Skeletal muscle cell (primary cell): ENCODE results near the gene SLC43A1.
"Not testable (repeated sequence)": the region's sequence is repeated elsewhere in the genome, so short reads cannot be mapped to it uniquely, and the experiment has no call there.

Experiments used
- DNase-seq: peaks from one replicate; pipeline ENCODE4 v3.0.0-alpha.2; 2010; ENCODE audit warnings: low read depth
- H3K4me3 ChIP-seq: 2 replicates; pipeline ENCODE4 v1.5.1; 2011; ENCODE audit warnings: low read depth, mild to moderate bottlenecking, control low read depth, low read length, moderate library complexity

The SLC43A1 gene

GRCh38 chr11:57515332-57516060 lies at the start of gene SLC43A1:
Gene SLC43A1 (minus strand): TSS chr11:57515702. CDS start chr11:57514111, 1,591 bp downstream.
- DNase-seq = no peak
- H3K4me3 ChIP-seq = peak within 1 kb of the TSS; percentile 90

- DNase-seq = no peak
- no peak overlapping the region for H3K4me3 ChIP-seq
These were observed 47.1 kb upstream of the SLC43A1 start for GRCh38 chr11:57562596-57562995.

DNA sequence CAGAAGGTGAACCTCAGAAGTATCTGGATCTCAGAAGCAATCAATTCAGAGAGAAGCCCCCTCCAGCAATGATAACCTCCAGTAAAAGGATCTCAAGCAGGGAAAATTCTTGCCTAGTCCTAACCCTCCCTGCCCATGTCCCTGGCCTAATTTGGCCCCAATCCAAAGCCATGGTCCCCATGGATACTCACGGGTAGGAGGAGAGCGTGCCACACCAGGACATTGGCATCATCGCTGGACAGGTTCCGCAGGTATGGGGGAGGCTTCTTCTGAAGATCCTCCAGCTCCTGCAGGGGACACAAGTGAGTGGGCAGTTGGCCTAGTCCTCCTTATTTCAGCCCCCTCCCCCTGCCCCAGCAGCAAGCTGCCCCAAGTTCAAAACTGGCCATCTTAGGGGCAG lies 44.6 kb upstream of the SLC43A1 start:
- H3K4me3 ChIP-seq = no peak overlapping the region
- no peak for DNase-seq

DNA sequence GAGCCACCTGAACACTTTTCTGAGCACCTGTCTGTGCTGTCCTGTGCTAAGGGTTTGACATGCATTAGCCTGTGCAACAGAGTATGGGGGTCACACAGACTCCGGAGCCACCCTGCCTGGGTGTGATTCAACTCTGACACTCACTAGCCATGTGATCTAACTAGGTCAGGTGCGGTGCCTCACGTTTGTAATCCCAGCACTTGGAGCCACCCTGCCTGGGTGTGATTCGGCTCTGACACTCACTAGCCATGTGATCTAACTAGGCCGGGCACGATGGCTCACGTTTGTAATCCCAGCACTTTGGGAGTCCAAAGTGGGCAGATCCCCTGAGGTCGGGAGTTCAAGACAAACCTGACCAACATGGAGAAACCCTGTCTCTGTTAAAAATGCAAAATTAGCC lies 40.5 kb upstream of the SLC43A1 start:
- DNase-seq = no peak
- no peak overlapping the region for H3K4me3 ChIP-seq

GRCh38 chr11:57555393-57555792 lies 39.9 kb upstream of the SLC43A1 start:
- no peak overlapping the region for H3K4me3 ChIP-seq
- DNase-seq = no peak

DNA sequence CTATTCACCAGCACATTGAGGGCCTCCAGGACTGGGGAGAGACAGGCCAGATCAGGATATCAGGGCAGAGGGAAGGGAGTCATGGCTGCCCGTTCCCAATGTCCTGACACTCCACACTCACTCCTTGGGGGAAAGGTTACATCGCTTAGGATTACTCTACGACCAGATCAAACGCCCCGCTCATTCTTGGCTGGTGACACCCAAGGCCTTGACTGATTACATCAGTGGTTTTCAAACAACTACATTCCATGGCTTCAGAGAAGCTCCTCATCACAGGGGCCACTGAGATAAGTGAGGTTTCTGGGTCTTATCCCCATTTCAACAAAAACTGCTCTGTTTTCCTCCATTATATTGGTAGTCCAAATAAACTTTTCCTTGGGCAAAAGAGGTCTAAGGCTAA lies 37.0 kb upstream of the SLC43A1 start:
- DNase-seq = no peak
- no peak overlapping the region for H3K4me3 ChIP-seq

DNA sequence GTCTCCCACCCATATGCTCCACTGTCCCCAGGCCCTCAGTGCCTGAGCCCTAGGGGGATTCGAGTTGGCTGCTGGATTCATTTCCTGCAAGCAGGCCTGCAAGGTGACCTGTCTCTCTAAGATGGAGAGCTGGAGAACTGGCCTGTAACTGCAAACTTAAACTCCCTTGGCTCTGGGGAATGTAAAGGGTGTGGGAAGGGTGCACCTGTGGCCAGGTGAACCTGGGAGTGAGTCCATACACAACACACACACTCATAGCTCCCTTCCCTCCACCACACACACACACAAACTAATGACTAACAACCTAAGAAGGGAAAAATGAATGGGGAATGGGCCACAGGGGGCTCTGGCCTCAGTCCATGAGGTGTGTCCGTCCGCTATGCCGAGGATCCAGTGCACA lies 36.4 kb upstream of the SLC43A1 start:
- no peak overlapping the region for H3K4me3 ChIP-seq
- no peak for DNase-seq

GRCh38 chr11:57549983-57550382 lies 34.5 kb upstream of the SLC43A1 start:
- DNase-seq = no peak
- H3K4me3 ChIP-seq = no peak overlapping the region

DNA sequence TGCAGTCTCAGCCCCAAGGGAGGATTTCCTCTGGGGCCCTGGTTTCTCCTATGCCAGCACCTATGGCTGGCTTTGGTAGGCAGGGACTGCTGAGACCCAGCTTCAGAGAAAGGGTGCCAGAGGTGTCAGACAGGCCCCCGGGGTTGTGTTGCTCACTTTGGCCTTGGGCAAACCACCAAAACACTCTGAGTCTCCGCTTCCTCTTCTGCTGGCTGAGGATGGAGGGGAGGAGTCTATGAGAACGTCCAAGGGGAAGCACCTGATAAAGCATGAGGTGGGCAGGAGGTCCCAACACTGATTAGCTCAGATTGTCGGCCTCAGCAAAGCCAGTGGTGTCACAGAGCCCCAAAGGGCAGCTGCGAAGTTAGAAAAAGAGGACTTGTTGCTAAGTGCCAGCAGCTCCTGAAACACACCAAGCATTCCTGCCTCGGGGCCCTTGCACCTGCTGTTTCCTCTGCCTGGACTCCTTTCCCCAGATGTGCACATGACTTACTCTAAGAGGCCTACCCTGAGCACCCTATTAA lies 32.4 kb upstream of the SLC43A1 start:
- H3K4me3 ChIP-seq = no peak overlapping the region
- DNase-seq = no peak

DNA sequence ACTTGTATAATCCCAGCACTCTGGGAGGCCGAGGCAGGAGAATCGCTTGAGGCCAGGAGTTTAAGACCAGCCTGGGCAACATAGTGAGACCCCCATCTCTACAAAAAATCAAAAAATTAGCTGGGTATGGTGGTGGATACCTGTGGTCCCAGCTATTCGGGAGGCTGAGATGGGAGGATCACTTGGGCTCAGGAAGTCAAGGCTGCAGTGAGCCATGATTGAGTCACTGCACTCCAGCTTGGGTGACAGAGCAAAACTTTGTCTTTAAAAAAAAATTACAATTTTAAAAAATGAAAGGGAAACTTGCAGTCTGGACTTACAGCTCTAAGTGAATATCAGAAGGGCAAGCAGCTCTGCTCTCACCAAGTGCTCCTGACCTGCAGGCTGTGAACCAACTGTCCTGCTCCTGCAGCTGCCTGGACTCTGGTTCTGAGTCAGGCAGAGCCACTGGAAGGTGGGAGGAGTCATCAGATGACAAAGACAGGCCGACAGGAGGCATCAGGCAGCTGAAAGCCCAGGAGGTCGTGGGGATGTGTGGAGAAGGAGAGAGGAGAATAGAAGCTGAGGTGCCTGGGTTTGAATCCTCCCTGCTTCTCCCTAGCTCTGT lies 31.5 kb upstream of the SLC43A1 start:
- DNase-seq = no peak

DNA sequence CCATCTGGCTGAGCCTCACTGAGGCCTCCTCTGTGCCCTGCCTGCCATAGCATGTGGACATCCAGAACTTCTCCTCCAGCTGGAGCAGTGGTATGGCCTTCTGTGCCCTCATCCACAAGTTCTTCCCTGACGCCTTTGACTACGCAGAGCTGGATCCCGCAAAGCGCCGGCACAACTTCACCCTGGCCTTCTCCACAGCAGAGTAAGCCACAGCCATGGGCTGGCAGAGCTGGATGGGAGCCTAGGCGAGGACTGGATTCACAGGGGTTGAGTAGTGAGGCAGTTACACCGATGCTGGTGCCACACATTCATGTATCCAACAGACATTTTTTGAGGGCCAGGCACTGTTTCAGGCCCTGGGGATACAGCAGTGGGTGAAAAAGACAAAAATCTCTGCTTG lies 30.9 kb upstream of the SLC43A1 start:
- DNase-seq = no peak
- H3K4me3 ChIP-seq = no peak overlapping the region

More for the DNA sequence above, 31.5 kb upstream of the SLC43A1 start:
- H3K4me3 ChIP-seq = no peak overlapping the region

DNA sequence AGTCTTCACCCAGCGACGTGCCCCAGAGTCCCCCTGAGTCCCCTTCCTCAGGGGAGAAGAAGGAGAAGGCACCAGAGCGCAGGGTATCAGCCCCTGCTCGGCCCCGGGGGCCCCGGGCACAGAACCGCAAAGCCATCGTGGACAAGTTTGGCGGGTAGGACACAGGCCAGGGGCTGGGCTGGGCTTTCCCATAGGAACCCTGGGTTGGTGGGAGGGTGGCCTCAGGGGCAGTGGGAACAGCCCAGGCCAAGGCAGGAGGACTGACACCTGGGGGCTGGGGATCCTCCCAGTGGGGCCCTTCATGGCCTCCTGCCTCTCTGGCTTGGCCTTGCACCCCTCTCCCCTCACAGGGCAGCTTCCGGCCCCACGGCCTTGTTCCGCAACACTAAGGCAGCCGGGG lies 30.4 kb upstream of the SLC43A1 start:
- DNase-seq = no peak
- H3K4me3 ChIP-seq = no peak overlapping the region

DNA sequence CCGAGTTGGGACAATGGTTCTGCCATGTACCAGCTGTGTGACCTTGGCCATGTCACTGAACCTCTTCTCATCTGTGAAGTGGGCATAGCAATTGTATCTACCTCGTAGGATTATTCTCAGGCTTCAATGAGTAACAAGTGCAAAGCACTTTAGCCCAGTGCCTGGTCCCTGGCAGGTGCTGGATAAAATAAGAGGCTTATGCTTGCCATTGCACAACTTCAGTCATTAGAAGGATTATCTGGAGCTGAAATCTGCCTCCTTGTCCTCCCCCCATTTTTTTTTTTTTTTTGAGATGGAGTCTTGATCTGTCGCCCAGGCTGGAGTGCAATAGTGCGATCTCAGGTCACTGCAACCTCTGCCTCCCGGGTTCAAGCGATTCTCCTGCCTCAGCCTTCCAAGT lies 29.1 kb upstream of the SLC43A1 start:
- H3K4me3 ChIP-seq = no peak overlapping the region
- DNase-seq = no peak

- H3K4me3 ChIP-seq = no peak overlapping the region
- DNase-seq = no peak
These were observed 28.1 kb upstream of the SLC43A1 start for GRCh38 chr11:57543593-57543992.

DNA sequence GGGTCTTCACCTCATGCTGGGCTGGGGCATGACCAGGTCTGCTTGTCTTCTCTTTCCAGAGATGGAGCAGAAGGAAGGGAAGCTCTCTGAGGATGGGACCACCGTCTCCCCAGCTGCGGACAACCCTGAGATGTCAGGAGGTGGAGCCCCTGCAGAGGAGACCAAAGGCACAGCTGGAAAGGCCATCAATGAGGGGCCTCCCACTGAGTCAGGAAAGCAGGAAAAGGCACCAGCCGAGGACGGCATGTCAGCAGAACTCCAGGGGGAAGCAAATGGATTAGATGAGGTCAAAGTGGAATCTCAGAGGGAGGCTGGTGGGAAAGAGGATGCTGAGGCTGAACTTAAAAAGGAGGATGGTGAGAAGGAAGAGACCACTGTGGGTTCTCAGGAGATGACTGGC lies 27.1 kb upstream of the SLC43A1 start:
- DNase-seq = no peak
- no peak overlapping the region for H3K4me3 ChIP-seq

DNA sequence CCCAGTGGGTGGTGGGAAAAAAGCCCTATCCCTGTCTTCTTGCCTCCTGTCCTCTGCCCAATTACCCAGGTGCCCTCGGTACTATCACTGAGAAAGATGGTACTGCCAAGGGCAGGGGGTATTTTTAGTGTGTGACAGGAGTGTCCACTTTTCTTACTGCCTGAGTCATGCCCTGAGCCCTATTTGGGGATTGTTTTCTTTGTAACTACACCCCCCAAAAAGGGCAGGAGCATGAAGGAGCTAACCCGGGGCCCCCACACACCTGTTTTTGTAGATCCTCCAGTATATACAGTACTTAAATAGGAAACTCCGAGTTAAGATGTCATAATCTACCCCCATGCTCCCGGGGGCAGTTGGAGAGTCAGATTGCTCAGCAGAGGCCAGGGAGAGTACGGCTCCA lies 25.7 kb upstream of the SLC43A1 start:
- no peak overlapping the region for H3K4me3 ChIP-seq
- DNase-seq = no peak

DNA sequence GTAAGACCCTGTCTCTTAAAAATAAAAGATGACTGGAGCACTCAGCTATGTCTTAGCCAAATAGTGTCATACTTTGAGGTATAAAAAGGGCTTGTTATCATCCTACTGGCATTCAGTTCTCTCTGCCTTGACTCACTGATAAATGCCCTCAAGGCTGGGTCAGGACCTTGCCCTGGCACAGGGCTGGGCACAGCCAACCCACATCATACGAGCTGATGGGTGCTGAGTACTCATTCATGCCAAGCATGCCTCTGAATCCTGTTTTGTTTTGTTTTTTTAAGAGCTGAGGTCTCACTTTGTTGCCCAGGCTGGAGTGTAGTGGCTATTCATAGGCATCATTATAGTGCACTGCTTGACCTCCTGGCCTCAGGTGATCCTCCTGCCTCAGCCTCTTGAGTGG lies 23.8 kb upstream of the SLC43A1 start:
- DNase-seq = no peak

GRCh38 chr11:57536947-57537619 lies 21.6 kb upstream of the SLC43A1 start, which contains the start of gene SMTNL1:
Gene SMTNL1 (plus strand): TSS chr11:57537595. CDS start chr11:57542643, 5,048 bp downstream.
- no peak for DNase-seq
- no peak within 1 kb of the TSS for H3K4me3 ChIP-seq

More for the DNA sequence above, 23.8 kb upstream of the SLC43A1 start:
- no peak overlapping the region for H3K4me3 ChIP-seq

DNA sequence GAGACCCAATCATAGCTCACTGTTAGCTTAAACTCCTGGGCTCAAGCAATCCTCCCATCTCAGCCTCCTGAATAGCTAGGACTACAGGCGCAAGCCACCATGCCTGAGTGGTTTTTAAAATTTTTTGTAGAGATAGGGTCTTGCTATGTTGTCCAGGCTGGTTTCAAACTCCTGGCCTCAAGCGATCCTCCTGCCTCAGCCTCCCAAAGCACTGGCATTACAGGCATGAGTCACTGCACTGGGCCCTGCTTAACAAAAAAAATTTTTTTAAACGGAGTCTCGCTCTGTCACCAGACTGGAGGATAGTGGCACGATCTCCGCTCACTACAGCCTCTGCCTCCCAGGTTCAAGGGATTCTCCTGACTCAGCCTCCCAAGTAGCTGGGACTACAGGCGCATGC lies 18.9 kb upstream of the SLC43A1 start:
- DNase-seq, H3K4me3 ChIP-seq: not testable (repeated sequence)
